HG03432 (cell line): ENCODE measurements around the gene MTA3.
A peak's percentile ranks its signal among the peaks of the same experiment; 100 is the strongest.
"Not testable (repeated sequence)": the region's sequence is repeated elsewhere in the genome, so short reads cannot be mapped to it uniquely, and the experiment has no call there.

Experiments used
- ATAC-seq: cut with Tn5 transposase; IDR thresholded peaks from one replicate; pipeline ENCODE4 v1.9.1; 2021; ENCODE audit warnings: mild to moderate bottlenecking, moderate library complexity; ENCODE audit not compliant: unreplicated experiment

MTA3 gene

GRCh38 chr2:42725657-42726056, 157.2 kb downstream of the MTA3 start:
- ATAC-seq = no peak

DNA sequence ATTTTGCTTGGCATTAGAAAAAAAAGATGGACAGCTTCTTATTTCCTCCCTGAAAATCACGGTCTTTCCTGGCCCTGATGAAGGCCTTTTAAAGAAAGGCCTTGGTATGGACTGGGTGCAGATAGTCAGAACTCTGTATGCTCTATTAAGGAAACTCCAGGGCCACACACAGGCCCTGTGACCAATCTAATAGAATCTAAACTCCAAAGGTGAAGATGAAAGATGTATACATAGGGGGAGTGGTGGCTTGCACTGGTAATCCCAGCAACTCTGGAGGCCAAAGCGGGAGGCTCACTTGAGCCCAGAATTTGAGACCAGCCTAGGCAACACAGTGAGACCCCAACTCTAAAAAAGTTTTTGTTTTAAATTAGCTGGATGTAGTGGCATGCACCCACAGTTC, 158.2 kb downstream of the MTA3 start:
- ATAC-seq = no peak

GRCh38 chr2:42731316-42731715, 162.9 kb downstream of the MTA3 start:
- ATAC-seq = not testable (repeated sequence)

DNA sequence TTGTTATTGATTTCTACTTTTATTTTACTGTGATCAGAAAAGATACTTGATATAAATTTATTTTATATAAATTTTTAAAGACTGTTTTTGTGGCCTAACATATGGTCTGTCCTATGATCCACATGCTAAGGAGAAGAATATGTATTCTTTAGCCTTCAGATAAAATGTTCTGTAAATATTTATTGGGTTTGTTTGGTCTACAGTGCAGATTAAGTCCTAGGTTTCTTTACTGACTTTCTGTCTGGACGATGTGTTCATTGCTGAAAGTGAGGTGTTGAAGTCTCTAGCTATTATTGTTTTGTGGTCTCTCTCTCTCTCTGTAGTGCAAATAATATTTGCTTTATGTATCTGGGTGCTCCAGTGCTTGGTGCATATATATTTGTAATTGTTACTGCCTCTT, 165.4 kb downstream of the MTA3 start:
- ATAC-seq = no peak

- no peak for ATAC-seq
Observed at GRCh38 chr2:42736598-42737322, 168.3 kb downstream of the MTA3 start.

DNA sequence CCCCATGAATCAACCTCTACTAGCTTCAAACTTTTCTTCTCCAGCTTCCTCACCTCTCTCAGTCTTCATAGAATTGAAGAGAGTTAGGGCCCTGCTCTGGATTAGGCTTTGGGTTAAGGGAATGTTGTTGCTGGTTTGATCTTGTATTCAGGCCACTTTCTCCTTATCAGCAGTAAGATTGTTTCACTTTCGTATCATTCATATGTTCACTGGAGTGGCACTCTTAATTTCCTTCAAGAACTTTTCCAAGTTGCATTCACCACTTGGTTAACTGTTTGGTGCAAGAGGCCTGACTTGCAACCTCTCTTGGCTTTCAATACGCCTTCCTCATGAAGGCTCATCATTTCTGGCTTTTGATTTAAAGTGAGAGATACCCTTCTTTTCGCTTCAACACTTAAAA, 172.7 kb downstream of the MTA3 start:
- no peak for ATAC-seq

DNA sequence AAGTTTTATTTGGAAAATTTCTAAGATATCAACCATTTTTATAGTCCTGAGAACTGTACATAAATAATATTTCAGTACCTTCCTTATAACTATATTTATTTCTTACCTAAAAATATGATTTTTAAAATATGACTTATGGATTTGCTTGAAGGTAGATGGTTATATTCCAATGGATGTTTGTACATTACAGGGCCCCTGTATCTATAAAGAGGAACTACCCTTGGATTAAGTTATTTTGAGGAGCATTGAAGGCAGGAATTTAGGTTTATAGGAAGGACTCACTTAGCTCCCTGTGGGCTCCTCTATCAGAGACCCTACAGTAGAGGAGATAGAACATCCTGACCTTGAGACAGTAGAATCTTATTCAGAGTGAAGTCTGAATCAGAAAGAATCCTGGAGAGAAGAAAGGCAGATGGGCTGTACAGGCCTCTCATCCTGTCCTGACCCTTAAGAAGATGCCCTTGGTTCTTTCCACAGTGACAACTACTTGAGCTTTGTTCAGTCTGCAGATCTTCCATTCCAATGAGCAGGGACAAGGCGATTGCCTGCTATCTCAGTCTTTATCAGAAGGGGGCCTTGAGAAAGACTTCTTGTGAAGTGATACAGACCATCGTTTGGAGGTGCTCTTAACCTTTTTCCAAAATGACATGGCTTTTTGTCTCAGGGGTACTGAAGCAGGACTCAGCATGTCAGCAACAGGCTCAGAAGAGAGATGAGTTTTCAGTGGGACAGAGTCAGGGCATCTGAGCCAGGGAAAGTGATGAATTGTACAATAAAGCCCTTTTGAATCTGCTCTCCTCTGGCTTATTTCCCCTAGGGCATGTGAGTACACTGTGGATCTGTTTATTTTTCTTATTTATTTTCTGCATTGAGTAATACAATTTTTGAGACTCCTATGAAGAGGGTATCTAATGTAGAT, 174.6 kb downstream of the MTA3 start:
- ATAC-seq = no peak

DNA sequence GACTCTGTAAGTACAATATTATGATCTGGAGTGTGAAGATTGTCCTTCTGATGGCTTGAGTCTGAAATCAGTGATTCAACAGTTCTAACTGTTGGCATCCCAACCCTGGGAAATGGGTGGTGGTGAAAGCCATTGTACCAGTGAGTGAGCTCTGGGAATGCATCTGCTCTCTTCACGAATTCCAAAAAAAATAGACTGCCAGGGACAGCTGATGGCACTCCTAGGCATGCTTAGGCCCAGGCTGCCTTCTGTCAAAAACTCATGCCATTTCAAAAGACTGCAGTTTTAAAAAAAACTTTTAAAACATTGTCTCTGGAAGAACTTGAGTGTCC, 175.2 kb downstream of the MTA3 start:
- ATAC-seq = no peak

DNA sequence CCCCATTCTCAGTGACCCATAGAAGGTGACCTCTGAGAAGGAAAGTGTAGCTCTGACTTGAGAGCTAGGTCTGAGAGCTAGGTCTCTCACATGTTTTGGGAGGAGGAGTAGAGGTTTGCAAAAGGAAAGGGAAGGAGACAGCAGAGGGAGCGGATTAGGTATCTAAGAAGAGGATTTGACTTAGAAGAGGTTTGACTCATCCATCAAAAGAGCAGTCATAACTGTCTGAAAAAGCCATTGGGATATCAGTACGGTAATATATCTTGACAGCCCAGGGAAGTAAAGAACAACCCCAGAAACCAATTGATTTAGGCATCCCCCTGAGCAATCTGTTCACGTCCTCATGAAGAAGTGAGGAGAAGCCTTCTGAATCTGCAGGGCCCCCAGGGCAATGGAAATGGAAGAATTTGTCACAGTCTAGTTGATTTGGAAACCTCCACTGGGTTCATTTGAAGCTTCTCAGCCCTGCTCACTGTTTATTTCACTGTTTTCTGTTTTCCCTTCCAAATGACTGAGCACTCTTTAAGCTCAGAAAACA, 176.2 kb downstream of the MTA3 start:
- no peak for ATAC-seq

DNA sequence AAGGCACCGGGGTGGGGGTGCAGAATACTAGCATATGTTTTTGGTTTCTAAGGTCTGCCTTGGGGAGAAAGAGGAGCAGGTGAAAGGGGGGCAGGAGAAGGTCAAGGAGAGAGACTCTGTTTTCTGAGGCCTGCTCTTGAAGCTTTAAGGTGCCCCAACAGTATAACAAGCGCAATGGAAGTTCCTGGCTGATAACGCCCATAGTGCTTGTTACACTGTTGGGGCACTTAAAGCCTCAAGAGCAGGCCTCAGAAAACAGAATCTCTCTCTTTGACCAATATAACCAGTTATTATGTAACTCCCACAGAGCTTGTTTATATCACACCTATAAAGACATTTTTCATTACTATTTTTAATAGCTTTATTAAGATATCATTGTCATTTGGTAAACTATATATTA, 179.0 kb downstream of the MTA3 start:
- no peak for ATAC-seq

DNA sequence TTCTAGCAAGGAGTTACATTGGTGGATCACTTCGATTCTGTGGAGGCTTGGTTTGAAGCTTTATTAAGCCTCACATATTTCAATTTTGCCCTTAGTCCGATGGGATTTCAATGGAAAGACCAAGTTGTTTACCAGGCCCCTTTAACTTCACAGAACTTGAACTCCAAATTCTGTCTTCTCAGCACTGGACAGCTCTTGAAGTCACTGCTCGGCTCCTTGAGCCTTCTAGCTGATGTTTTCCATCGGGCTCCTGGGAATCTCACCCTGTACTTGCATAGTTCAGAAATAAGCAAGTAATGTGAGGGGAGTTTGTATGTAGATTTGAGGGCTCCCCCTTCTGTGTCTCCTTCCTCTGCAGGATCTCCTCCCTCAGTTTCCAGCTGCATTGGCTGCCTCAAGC, 180.4 kb downstream of the MTA3 start:
- no peak for ATAC-seq

- peak; percentile 69 for ATAC-seq
Observed at GRCh38 chr2:42752314-42752713, 183.9 kb downstream of the MTA3 start.

DNA sequence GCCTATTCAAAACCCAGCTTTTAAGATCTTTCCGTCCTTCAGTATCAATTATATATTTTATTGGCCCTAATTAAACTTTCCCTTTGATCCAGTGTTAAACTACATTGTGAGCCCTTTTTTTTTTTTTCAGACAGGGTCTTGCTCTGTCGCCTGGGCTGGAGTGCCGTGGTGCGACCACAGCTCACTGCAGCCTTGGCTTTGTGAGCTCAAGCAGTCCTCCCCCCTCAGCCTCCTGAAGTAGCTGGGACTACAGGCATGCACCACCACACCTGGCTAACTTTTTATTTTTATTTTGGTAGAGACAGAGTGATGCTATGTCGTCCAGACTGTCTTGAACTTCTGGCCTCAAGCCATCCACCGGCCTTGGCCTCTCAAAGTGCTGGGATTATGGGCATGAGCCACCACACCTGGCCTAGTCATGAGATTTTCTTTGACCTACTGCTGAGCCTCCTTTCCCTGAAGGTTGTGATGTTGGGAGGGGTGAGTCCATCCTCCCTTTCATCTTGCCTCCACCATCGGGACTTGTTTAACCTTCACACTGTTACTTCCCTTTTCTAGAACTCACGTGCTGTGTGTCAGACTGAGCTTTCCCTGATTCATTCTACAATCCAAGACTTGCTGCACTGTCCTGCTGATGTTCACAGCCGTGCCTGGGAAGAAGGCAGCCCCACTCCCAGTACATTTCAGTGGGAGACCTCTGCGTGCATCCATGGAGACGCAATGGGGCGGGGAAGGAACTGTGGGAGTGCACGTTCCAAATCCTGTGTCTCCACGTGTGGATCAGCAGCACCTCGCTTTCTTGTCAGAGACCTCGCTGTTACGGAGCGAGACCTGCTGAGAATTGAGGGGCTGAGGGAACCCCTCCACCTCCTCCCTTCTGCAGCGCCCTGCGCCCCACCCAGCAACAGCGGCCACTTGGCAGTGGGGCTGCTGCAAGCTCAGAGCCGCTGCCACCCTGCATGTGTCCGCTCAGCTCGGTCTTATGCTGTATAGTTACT, 184.7 kb downstream of the MTA3 start:
- no peak for ATAC-seq

DNA sequence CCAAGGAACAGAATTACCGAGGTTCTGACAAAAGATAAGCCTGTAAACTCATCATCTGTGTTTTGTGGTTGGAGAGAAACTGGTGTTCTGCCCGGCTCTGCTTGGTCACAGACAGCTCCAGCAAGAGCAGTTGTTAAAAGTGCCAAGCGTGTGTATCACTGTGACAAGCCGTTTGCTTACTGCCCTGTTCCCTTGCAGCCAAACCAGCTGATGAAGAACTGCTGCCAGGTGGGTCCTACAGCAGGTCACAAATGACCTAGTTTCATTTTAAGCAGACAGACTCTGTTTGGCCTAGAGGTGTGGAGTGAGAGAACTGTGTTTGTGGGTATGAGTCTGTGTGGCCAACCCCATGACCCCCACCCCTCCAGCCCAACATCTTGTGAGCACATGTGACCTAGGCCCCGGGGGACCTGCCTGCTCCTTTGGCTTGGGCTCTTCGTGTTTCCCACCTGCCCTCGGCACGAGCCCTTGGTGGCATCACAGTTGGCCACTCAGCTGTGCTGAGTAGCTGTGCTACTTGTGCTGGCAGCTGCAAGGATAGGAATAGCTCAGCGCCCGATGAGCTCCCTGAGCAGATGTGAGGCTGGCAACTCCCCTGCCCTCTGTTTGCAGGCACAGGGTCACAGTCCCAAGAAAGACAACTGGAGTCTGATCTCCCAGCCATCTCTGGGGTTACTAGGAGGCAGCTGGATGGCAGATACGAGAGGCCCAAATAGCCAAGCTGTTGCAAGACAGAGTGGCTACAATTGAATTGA, 185.8 kb downstream of the MTA3 start:
- peak; percentile 70 for ATAC-seq

- ATAC-seq = no peak
Observed at GRCh38 chr2:42754776-42755140, 186.3 kb downstream of the MTA3 start.

- no peak for ATAC-seq
Observed at GRCh38 chr2:42755191-42755880, 186.9 kb downstream of the MTA3 start.

DNA sequence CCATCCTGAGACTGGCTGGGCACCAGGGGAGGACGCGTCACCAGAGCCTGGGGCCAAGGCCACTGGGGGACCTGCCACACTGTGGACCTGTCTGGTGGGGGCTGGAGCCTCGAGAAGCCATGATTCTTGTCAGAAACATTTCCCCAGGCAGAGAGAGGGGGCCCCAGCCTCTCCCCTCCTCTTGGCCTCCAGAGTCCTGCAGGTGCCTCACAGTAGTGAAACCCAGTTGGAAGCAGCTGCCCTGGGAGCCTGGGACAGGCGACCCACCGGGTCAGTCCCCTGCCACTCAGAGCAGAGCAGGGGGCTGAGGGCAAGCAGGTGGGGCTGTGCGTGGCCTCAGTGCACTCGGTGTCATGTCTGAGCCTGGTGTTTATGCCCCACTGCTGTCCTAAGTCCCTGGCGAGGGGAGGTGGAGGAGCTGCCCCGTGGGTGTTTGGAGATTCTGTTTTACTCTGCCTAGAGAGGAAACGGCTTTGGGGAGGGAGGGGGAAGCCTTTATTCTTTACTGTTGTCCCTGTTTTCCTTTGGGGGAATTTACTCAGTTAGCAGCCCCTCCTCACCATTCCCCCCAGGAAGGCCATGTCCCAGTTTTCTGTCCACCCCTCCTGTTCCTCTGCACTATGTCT, 187.8 kb downstream of the MTA3 start:
- no peak for ATAC-seq

DNA sequence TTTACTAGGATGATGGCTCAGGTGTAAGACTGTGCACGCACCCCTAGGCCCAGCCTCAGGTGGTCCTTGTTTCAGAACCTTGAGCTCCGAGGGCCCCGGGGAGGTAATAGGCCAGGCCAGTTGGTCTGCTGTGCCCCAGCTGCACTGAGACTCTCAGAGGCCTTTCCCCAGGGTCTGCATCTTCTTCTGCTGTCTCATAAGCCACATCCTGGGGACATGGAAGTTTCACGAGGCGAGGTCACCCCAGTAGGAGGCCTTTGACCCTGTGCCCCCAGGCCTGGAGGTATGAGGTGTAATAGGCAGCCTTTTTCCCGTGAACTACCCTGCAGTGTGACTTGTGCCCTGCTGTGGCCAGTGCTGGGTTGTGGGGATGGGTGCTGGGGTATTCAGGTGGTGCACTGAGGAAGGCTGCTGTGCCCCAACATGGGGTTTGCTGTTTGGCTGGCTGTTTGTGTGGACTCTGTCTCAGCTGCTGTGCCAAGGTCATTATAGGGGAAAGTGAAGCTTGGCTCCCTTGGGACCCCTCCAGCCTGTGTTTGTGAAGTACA, 188.6 kb downstream of the MTA3 start:
- no peak for ATAC-seq
